ENCODE data around the gene ONECUT3. TPM values are rescaled to one million over a fixed set of nuclear protein-coding genes. Genes with fewer than 3 reads are reported as not detected.

The ONECUT3 gene
- total and polyA plus RNA-seq, 10 of the 15 experiments (the other 5 are each of a cell fraction or from before 2014, with no cell fraction given) = not detected

DNA sequence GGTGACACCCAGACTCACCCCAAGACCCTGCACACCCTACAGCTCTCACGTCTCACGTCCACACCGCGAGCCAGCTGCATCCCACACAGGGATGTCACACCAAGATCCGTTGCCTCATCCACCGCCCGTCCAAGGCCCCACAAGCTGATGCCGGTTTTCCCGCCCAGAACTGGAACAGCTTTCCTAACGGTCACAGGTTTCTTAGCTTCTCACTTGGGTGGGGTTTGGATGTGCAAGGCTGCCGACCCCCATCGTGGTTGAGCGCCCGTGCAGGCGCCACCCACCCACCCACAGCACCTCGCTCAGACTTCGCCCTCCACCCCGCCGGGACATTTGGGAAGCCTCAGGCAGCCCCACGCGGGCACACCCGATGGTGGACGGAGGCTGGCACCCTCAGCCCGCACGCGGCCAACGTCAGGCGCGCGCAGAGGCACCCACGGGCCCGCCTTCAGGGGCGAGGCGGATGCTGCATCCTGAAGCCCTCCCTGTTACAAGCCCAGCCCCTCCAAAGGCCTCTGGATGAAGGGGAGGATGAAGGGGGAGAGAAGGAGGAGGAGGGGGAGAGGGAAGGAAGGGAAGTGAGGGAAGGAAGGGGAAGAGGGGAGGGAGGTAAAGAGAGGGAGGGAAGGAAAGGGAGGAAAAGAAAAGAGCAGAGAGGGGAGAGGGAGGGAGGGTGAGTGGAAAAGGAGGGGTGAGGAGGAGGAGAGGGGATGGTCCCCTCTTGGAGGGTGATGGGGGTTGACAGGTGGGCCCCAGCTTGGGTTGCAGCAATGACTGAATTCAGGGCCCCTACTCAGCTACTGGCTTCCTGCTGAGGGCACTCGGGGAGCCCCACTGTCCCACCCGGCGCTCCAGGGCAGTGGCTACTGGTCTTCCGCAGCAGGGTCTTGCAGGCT is 12.8 kb downstream of the ONECUT3 start:
- ChIA-PET POLR2A (no interaction called here), CTCF (interaction anchor here (1.0 to 4.8 kb wide), 7 partner anchors 12 to 219 kb away, joined by 3 to 57 read pairs (median 4); no protein-coding TSS in a partner anchor), SMC1A (ENCODE audit: uncharacterized antibody, unreplicated experiment) (interaction anchor here (0.7 to 1.2 kb wide), 2 partner anchors 89 to 322 kb away, joined by 3 read pairs; no protein-coding TSS in a partner anchor), RAD21 (ENCODE audit: unreplicated experiment) (interaction anchor here (1.1 to 2.5 kb wide), 3 partner anchors 93 to 220 kb away, joined by 3 to 22 read pairs (median 3); no protein-coding TSS in a partner anchor)
- FAIRE-seq = no peak
- H3K36me3 ChIP-seq (ENCODE audit: control insufficient read depth in 2 of 2, insufficient read depth in 2 of 2, low read length in 1 of 2) = no peaks in the 10 kb centered on the region
- H4K20me1 ChIP-seq (ENCODE audit: control insufficient read depth, insufficient read depth) = no peaks in the 10 kb centered on the region
- intact Hi-C loops (cut with micrococcal nuclease; ENCODE audit: unreplicated experiment) (loop anchor here (2.0 to 5.0 kb wide), 2 partner anchors 93 to 219 kb away; no protein-coding TSS in a partner anchor), in situ Hi-C loops (cut with MboI) (loop anchor here (5.0 to 10.0 kb wide), 2 partner anchors 94 to 221 kb away; no protein-coding TSS in a partner anchor)
- peaks cover 6 to 13% of the 10 kb centered on the region in 2 experiments; a peak in 3 of 4 replicates for H3K27me3 ChIP-seq (replicated peaks in 1 of 2; ENCODE audit: control insufficient read depth in 2 of 2, insufficient read depth in 2 of 2, low read length in 1 of 2)
- H3K9ac ChIP-seq (ENCODE audit: control insufficient read depth, insufficient read depth, low read length) = no peak overlapping the region
- peaks cover 6% of the 10 kb centered on the region for H3K9me3 ChIP-seq (replicated peaks; ENCODE audit: control insufficient read depth, insufficient read depth, low read length)
- H3K4me1 ChIP-seq (ENCODE audit: control insufficient read depth, insufficient read depth, low read length) = no peaks in the 10 kb centered on the region
- H3K27ac ChIP-seq (ENCODE audit: control insufficient read depth, insufficient read depth) = no peak overlapping the region
- H3K4me2 ChIP-seq (ENCODE audit: control insufficient read depth, insufficient read depth) = no peak overlapping the region
- no peak overlapping the region for H3K4me3 ChIP-seq
- no TSS peak for BruUV-seq (replicated peaks)
- ATAC-seq = no peak
- H2AFZ ChIP-seq (ENCODE audit: control insufficient read depth, low read depth, low read length) = no peak overlapping the region
- TF ChIP-seq ASH2L (IDR thresholded peaks at IDR 0.05; ENCODE audit: borderline replicate concordance, low read depth) = no peak
- TF ChIP-seq, protein P1, sequence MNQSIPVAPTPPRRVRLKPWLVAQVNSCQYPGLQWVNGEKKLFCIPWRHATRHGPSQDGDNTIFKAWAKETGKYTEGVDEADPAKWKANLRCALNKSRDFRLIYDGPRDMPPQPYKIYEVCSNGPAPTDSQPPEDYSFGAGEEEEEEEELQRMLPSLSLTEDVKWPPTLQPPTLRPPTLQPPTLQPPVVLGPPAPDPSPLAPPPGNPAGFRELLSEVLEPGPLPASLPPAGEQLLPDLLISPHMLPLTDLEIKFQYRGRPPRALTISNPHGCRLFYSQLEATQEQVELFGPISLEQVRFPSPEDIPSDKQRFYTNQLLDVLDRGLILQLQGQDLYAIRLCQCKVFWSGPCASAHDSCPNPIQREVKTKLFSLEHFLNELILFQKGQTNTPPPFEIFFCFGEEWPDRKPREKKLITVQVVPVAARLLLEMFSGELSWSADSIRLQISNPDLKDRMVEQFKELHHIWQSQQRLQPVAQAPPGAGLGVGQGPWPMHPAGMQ (IDR thresholded peaks at IDR 0.05; ENCODE audit: borderline replicate concordance) = no peak
- peak; percentile 87 for TF ChIP-seq SUZ12 (IDR thresholded peaks at IDR 0.05; ENCODE audit: unreplicated experiment)
- no peak for TF ChIP-seq WRNIP1 (IDR thresholded peaks at IDR 0.05; ENCODE audit: borderline replicate concordance, low read depth, low read length)
- no peak for TF ChIP-seq NR2F1 (conservative IDR thresholded peaks at IDR 0.05)
- TF ChIP-seq, protein P2, sequence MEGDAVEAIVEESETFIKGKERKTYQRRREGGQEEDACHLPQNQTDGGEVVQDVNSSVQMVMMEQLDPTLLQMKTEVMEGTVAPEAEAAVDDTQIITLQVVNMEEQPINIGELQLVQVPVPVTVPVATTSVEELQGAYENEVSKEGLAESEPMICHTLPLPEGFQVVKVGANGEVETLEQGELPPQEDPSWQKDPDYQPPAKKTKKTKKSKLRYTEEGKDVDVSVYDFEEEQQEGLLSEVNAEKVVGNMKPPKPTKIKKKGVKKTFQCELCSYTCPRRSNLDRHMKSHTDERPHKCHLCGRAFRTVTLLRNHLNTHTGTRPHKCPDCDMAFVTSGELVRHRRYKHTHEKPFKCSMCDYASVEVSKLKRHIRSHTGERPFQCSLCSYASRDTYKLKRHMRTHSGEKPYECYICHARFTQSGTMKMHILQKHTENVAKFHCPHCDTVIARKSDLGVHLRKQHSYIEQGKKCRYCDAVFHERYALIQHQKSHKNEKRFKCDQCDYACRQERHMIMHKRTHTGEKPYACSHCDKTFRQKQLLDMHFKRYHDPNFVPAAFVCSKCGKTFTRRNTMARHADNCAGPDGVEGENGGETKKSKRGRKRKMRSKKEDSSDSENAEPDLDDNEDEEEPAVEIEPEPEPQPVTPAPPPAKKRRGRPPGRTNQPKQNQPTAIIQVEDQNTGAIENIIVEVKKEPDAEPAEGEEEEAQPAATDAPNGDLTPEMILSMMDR (IDR thresholded peaks at IDR 0.05 in 2 of 3, conservative IDR thresholded peaks at IDR 0.05 in 1 of 3; ENCODE audit: control insufficient read depth in 2 of 3, extremely low read depth in 1 of 3, insufficient read depth in 1 of 3, low read depth in 3 of 3, low read length in 3 of 3) = 0 out of 6 replicates have a peak, but pooled peaks of 1 of the 3 experiments have one; percentile 3
- no peak for DNase-seq (ENCODE audit: low read depth, low spot score)
- 11% methylated on average over 38 of the region's 38 CpGs for WGBS (ENCODE audit: insufficient coverage, insufficient replicate concordance, low lambda C conversion rate, missing lambda C conversion rate)
- no peaks in the 10 kb centered on the region for H3K79me2 ChIP-seq (ENCODE audit: control insufficient read depth, insufficient read depth, low read length)
